ES-I3 (cell line): ENCODE measurements around the gene LYRM2.

Experiments used
- H3K36me3 ChIP-seq: 2 replicates; pipeline ENCODE4 v1.6.1; 2013; ENCODE audit warnings: mild to moderate bottlenecking, low read length, control low read depth, moderate library complexity; ENCODE audit not compliant: insufficient read depth
- H3K4me1 ChIP-seq: 2 replicates; pipeline ENCODE4 v1.6.1; 2013; ENCODE audit warnings: mild to moderate bottlenecking, control low read depth, low read length; ENCODE audit not compliant: insufficient read depth
- H3K9ac ChIP-seq: 2 replicates; pipeline ENCODE4 v1.6.1; 2013; ENCODE audit warnings: low read depth, mild to moderate bottlenecking, low read length, moderate library complexity
- H3K9me3 ChIP-seq: 2 replicates; pipeline ENCODE4 v1.6.1; 2013; ENCODE audit warnings: mild to moderate bottlenecking, low read length, moderate library complexity; ENCODE audit not compliant: control insufficient read depth, insufficient read depth

Gene LYRM2

GRCh38 chr6:89539779-89540178 is 98.8 kb downstream of the LYRM2 start:
- Histone ChIP-seq H3K9me3 (no peaks in the 10 kb centered on the region), H3K9ac (no peak overlapping the region), H3K4me1 (no peaks in the 10 kb centered on the region), H3K36me3 (no peaks in the 10 kb centered on the region)

- H3K4me1 ChIP-seq = no peaks in the 10 kb centered on the region
- no peaks in the 10 kb centered on the region for H3K9me3 ChIP-seq
- H3K9ac ChIP-seq = no peak overlapping the region
- no peaks in the 10 kb centered on the region for H3K36me3 ChIP-seq
Observed at GRCh38 chr6:89536231-89536630, 102.3 kb downstream of the LYRM2 start.

GRCh38 chr6:89530982-89531381 is 107.6 kb downstream of the LYRM2 start:
- H3K4me1 ChIP-seq = no peaks in the 10 kb centered on the region
- no peaks in the 10 kb centered on the region for H3K36me3 ChIP-seq
- H3K9ac ChIP-seq = no peak overlapping the region
- H3K9me3 ChIP-seq = no peaks in the 10 kb centered on the region

- Histone ChIP-seq H3K36me3 (no peaks in the 10 kb centered on the region), H3K9me3 (no peaks in the 10 kb centered on the region), H3K4me1 (no peaks in the 10 kb centered on the region), H3K9ac (no peak overlapping the region)
Observed at GRCh38 chr6:89528866-89529265, 109.7 kb downstream of the LYRM2 start.

- no peaks in the 10 kb centered on the region for H3K4me1 ChIP-seq
- no peak overlapping the region for H3K9ac ChIP-seq
- H3K9me3 ChIP-seq = no peaks in the 10 kb centered on the region
Observed at GRCh38 chr6:89527634-89528033, 110.9 kb downstream of the LYRM2 start.

GRCh38 chr6:89526563-89526869 is 112.0 kb downstream of the LYRM2 start:
- no peaks in the 10 kb centered on the region for H3K4me1 ChIP-seq
- no peaks in the 10 kb centered on the region for H3K36me3 ChIP-seq
- H3K9me3 ChIP-seq = no peaks in the 10 kb centered on the region
- H3K9ac ChIP-seq = no peak overlapping the region

More at GRCh38 chr6:89527634-89528033, 110.9 kb downstream of the LYRM2 start:
- H3K36me3 ChIP-seq = no peaks in the 10 kb centered on the region

GRCh38 chr6:89525786-89526562 is 112.6 kb downstream of the LYRM2 start:
- Histone ChIP-seq H3K36me3 (no peaks in the 10 kb centered on the region), H3K9me3 (no peaks in the 10 kb centered on the region), H3K4me1 (no peaks in the 10 kb centered on the region), H3K9ac (no peak overlapping the region)

- H3K4me1 ChIP-seq = no peaks in the 10 kb centered on the region
- no peaks in the 10 kb centered on the region for H3K36me3 ChIP-seq
- H3K9ac ChIP-seq = no peak overlapping the region
- H3K9me3 ChIP-seq = no peaks in the 10 kb centered on the region
Observed at GRCh38 chr6:89522778-89523177, 115.8 kb downstream of the LYRM2 start.

- Histone ChIP-seq H3K36me3 (no peaks in the 10 kb centered on the region), H3K4me1 (no peaks in the 10 kb centered on the region), H3K9ac (no peak overlapping the region), H3K9me3 (no peaks in the 10 kb centered on the region)
Observed at GRCh38 chr6:89520736-89521135, 117.8 kb downstream of the LYRM2 start.

- Histone ChIP-seq H3K4me1 (no peaks in the 10 kb centered on the region), H3K36me3 (no peaks in the 10 kb centered on the region), H3K9me3 (no peaks in the 10 kb centered on the region), H3K9ac (no peak overlapping the region)
Observed at GRCh38 chr6:89518352-89519055, 120.0 kb downstream of the LYRM2 start.
